ENCODE measurements around the gene TNS3.

DNA sequence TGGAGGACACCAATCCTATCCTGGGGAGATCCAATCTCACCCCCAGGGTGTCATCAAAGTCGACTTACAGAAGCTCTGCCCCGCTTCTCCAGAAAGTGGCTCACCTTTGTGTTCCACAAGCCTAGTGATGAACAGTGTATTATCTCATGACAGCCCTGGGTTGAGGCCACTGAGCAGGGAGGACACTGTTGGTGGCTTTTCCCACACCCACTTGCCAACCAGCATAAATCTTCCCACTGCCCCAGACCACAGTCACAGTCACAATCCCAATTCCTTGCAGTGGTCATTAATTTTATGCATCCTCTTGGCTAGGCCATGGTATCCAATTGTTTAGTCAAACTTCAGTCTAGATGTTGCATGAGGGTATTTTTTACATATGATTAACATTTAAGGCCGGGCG is 18.4 kb downstream of the TNS3 start:
- TF ChIP-seq, protein P1, sequence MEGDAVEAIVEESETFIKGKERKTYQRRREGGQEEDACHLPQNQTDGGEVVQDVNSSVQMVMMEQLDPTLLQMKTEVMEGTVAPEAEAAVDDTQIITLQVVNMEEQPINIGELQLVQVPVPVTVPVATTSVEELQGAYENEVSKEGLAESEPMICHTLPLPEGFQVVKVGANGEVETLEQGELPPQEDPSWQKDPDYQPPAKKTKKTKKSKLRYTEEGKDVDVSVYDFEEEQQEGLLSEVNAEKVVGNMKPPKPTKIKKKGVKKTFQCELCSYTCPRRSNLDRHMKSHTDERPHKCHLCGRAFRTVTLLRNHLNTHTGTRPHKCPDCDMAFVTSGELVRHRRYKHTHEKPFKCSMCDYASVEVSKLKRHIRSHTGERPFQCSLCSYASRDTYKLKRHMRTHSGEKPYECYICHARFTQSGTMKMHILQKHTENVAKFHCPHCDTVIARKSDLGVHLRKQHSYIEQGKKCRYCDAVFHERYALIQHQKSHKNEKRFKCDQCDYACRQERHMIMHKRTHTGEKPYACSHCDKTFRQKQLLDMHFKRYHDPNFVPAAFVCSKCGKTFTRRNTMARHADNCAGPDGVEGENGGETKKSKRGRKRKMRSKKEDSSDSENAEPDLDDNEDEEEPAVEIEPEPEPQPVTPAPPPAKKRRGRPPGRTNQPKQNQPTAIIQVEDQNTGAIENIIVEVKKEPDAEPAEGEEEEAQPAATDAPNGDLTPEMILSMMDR (IDR thresholded peaks at IDR 0.05; ENCODE audit: extremely low read depth in 1 of 2, insufficient read depth in 1 of 2, low read depth in 1 of 2, low read length in 2 of 2): no peak
- no peak for TF ChIP-seq MYC (IDR thresholded peaks at IDR 0.05; ENCODE audit: low read depth, low read length)
- no peak for TF ChIP-seq POLR2AphosphoS5 (IDR thresholded peaks at IDR 0.05; ENCODE audit: insufficient read depth, low read depth, low read length)

Measured in endothelial cell of umbilical vein (primary cell).